UCSD-AML1 (cell line): ENCODE results near the gene TFAP2D.

Experiments used
- DNase-seq: peaks from one replicate; lab custom pipeline; 2025; ENCODE audit not compliant: unreplicated experiment; lab: John Stamatoyannopoulos, UW

TFAP2D gene

GRCh38 chr6:50718566-50718965 is 5.2 kb downstream of the TFAP2D start:
- no peak for DNase-seq

- peak; percentile 6 for DNase-seq
These were observed 7.3 kb downstream of the TFAP2D start for GRCh38 chr6:50720623-50721022.

- DNase-seq, result no peak
These were observed 8.7 kb downstream of the TFAP2D start for GRCh38 chr6:50721978-50722377.

GRCh38 chr6:50722829-50723554 is 9.7 kb downstream of the TFAP2D start:
- DNase-seq, result no peak

GRCh38 chr6:50724381-50725124 is 11.2 kb downstream of the TFAP2D start:
- DNase-seq, result no peak

- DNase-seq, result no peak
These were observed 21.2 kb downstream of the TFAP2D start for GRCh38 chr6:50734488-50734887.

- no peak for DNase-seq
These were observed 28.8 kb downstream of the TFAP2D start for GRCh38 chr6:50742161-50742560.

- DNase-seq, result no peak
These were observed 31.6 kb downstream of the TFAP2D start for GRCh38 chr6:50744976-50745375.

- DNase-seq, result no peak
These were observed 49.5 kb downstream of the TFAP2D start for GRCh38 chr6:50762798-50763197.

- no peak for DNase-seq
These were observed 65.4 kb downstream of the TFAP2D start for GRCh38 chr6:50778696-50779095.

GRCh38 chr6:50780382-50780781 is 67.1 kb downstream of the TFAP2D start:
- DNase-seq, result no peak

- no peak for DNase-seq
These were observed 72.6 kb downstream of the TFAP2D start for GRCh38 chr6:50785921-50786320.

- no peak for DNase-seq
These were observed 78.7 kb downstream of the TFAP2D start for GRCh38 chr6:50791900-50792508.

- DNase-seq, result no peak
These were observed 79.4 kb downstream of the TFAP2D start for GRCh38 chr6:50792771-50793170.

- no peak for DNase-seq
These were observed 82.2 kb downstream of the TFAP2D start for GRCh38 chr6:50795574-50795973.

- no peak for DNase-seq
These were observed 91.0 kb downstream of the TFAP2D start for GRCh38 chr6:50804283-50804682.

GRCh38 chr6:50807035-50807434 is 93.7 kb downstream of the TFAP2D start:
- no peak for DNase-seq

GRCh38 chr6:50815436-50816114 is 102.2 kb downstream of the TFAP2D start:
- no peak for DNase-seq

GRCh38 chr6:50816115-50816675 is 102.9 kb downstream of the TFAP2D start:
- peak; percentile 56 for DNase-seq

- no peak for DNase-seq
These were observed 103.8 kb downstream of the TFAP2D start for GRCh38 chr6:50816947-50817645.

GRCh38 chr6:50817646-50817950 is 104.3 kb downstream of the TFAP2D start:
- no peak for DNase-seq
